H1 (cell line): ENCODE measurements around the gene RRP12. TPM values are rescaled to one million over a fixed set of nuclear protein-coding genes. Genes with fewer than 3 reads are reported as not detected.

Experiments used
- CTCF ChIA-PET: fragments of 300-600 bp; sonication (Branson Sonifier 250); formaldehyde crosslinking; loops from one replicate; lab custom pipeline; 2021; ENCODE audit not compliant: partially characterized antibody; lab: Charles Lee
- POLR2A ChIA-PET: fragments of 300-600 bp; sonication (Branson Sonifier 250); formaldehyde crosslinking; loops from one replicate; lab custom pipeline; 2021; ENCODE audit warnings: inconsistent platforms; ENCODE audit not compliant: partially characterized antibody; lab: Charles Lee
- DNase-seq, 2 experiments: peaks; one replicate each; pipeline versions ENCODE4 v3.0.0 to v3.0.0-alpha.2; 2010 to 2022; ENCODE audit warnings: low spot score in 2 of 2, low read depth in 1 of 2, mixed read lengths in 1 of 2
- FAIRE-seq: peaks from 2 replicates; lab custom pipeline; 2011; peaks lifted over from hg19 to GRCh38; lab: Jason Lieb, UNC
- H2AFZ ChIP-seq: 2 replicates; pipeline ENCODE4 v1.8.1; 2012; ENCODE audit warnings: low read length, inconsistent platforms
- H2AK5ac ChIP-seq: 2 replicates; pipeline ENCODE4 v1.6.1; 2013; ENCODE audit warnings: low read depth, low read length
- H2BK120ac ChIP-seq: replicated peaks from 2 replicates; pipeline ENCODE3; 2013; ENCODE audit warnings: low read depth, low read length, inconsistent platforms
- H2BK12ac ChIP-seq: 2 replicates; pipeline ENCODE4 v1.6.1; 2013; ENCODE audit warnings: low read depth, low read length
- H2BK15ac ChIP-seq: 2 replicates; pipeline ENCODE4 v1.6.1; 2013; ENCODE audit warnings: low read length
- H2BK20ac ChIP-seq: 2 replicates; pipeline ENCODE4 v1.6.1; 2013; ENCODE audit warnings: low read length
- H2BK5ac ChIP-seq: 2 replicates; pipeline ENCODE4 v1.6.1; 2013; ENCODE audit warnings: low read depth, low read length
- H3K14ac ChIP-seq: 2 replicates; pipeline ENCODE4 v1.6.1; 2013; ENCODE audit warnings: inconsistent platforms; ENCODE audit not compliant: insufficient read length
- H3K18ac ChIP-seq: 2 replicates; pipeline ENCODE4 v1.6.1; 2013; ENCODE audit warnings: low read length; ENCODE audit errors: extremely low read depth
- H3K23ac ChIP-seq: 2 replicates; pipeline ENCODE4 v1.6.1; 2013; ENCODE audit warnings: inconsistent platforms; ENCODE audit not compliant: insufficient read length
- H3K23me2 ChIP-seq: 2 replicates; pipeline ENCODE4 v1.6.1; 2013; ENCODE audit warnings: low read depth, low read length
- H3K27ac ChIP-seq: 2 replicates; pipeline ENCODE4 v1.6.1; 2011; ENCODE audit warnings: low read depth, low read length, inconsistent platforms
- H3K27me3 ChIP-seq, 4 experiments: replicated peaks in 1 of 4; 1 replicate in 1 of 4; 2 replicates in 3 of 4; pipeline versions ENCODE4 v1.6.1 to v1.8.1; 2011 to 2013; ENCODE audit warnings: low read length in 3 of 4, mild to moderate bottlenecking in 3 of 4, inconsistent platforms in 2 of 4, mixed read lengths in 2 of 4, moderate library complexity in 1 of 4; ENCODE audit not compliant: control insufficient read depth in 3 of 4, insufficient read depth in 3 of 4; ENCODE audit errors: extremely low read depth in 1 of 4
- H3K36me3 ChIP-seq, 4 experiments: 2 replicates each; pipeline versions ENCODE4 v1.6.1 to v1.8.1; 2011 to 2013; ENCODE audit warnings: mild to moderate bottlenecking in 4 of 4, low read length in 3 of 4, moderate library complexity in 2 of 4, control low read depth in 1 of 4, inconsistent platforms in 1 of 4; ENCODE audit not compliant: insufficient read depth in 4 of 4, control insufficient read depth in 2 of 4
- H3K4ac ChIP-seq: replicated peaks from 2 replicates; pipeline ENCODE3; 2013; ENCODE audit warnings: low read length, low read depth, mixed read lengths, inconsistent platforms; ENCODE audit not compliant: insufficient read length
- H3K4me1 ChIP-seq, 4 experiments: replicated peaks in 1 of 4; 1 replicate in 1 of 4; 2 replicates in 3 of 4; pipeline versions ENCODE4 v1.6.1 to v1.8.1; 2011 to 2013; ENCODE audit warnings: low read length in 3 of 4, inconsistent platforms in 2 of 4, mixed read lengths in 1 of 4; ENCODE audit not compliant: insufficient read depth in 4 of 4, control insufficient read depth in 3 of 4
- H3K4me2 ChIP-seq, 2 experiments: 2 replicates each; pipeline versions ENCODE4 v1.6.1 to v1.8.1; 2011 to 2013; ENCODE audit warnings: low read depth in 2 of 2, low read length in 2 of 2, control low read depth in 1 of 2, inconsistent platforms in 1 of 2, mild to moderate bottlenecking in 1 of 2; ENCODE audit not compliant: insufficient read depth in 1 of 2
- H3K4me3 ChIP-seq, 4 experiments: fragments of 200-600, 300-600 bp in 1 of 4; sonication (generic), shearing (Covaris generic), sonication (Bioruptor Twin) in 1 of 4; 2 replicates each; pipeline versions ENCODE4 v1.5.1 to v1.8.1; 2011 to 2016; ENCODE audit warnings: low read length in 4 of 4, low read depth in 3 of 4, control low read depth in 2 of 4, inconsistent platforms in 2 of 4, mild to moderate bottlenecking in 2 of 4, mixed read lengths in 1 of 4, moderate library complexity in 1 of 4; ENCODE audit not compliant: insufficient read depth in 2 of 4; ENCODE audit errors: extremely low read depth in 1 of 4
- H3K56ac ChIP-seq: replicated peaks from 2 replicates; pipeline ENCODE3; 2013; ENCODE audit warnings: low read depth, mild to moderate bottlenecking, mixed read lengths, low read length, inconsistent platforms; ENCODE audit not compliant: insufficient read length
- H3K79me1 ChIP-seq: 2 replicates; pipeline ENCODE4 v1.6.1; 2013; ENCODE audit warnings: low read depth, low read length, control low read depth
- H3K79me2 ChIP-seq, 2 experiments: 2 replicates each; pipeline versions ENCODE4 v1.6.1 to v1.8.1; 2012 to 2013; ENCODE audit warnings: low read length in 2 of 2, mild to moderate bottlenecking in 2 of 2, inconsistent platforms in 1 of 2; ENCODE audit not compliant: insufficient read depth in 2 of 2, control insufficient read depth in 1 of 2
- H3K9ac ChIP-seq, 4 experiments: replicated peaks in 1 of 4; 1 replicate in 1 of 4; 2 replicates in 3 of 4; pipeline versions ENCODE4 v1.6.1 to v1.8.1; 2011 to 2013; ENCODE audit warnings: low read depth in 3 of 4, low read length in 3 of 4, control low read depth in 2 of 4, mild to moderate bottlenecking in 2 of 4, moderate library complexity in 2 of 4, inconsistent platforms in 1 of 4; ENCODE audit errors: extremely low read depth in 1 of 4
- H3K9me3 ChIP-seq, 2 experiments: 2 replicates each; pipeline versions ENCODE4 v1.6.1 to v1.8.1; 2012 to 2013; ENCODE audit warnings: mild to moderate bottlenecking in 2 of 2, moderate library complexity in 2 of 2, control low read depth in 1 of 2, inconsistent platforms in 1 of 2, low read depth in 1 of 2, low read length in 1 of 2, mixed read lengths in 1 of 2; ENCODE audit not compliant: insufficient read depth in 2 of 2
- H4K20me1 ChIP-seq, 2 experiments: replicated peaks in 1 of 2; 2 replicates each; pipeline versions ENCODE3 to v1.8.1; 2011 to 2013; ENCODE audit warnings: inconsistent platforms in 2 of 2, low read length in 2 of 2, mild to moderate bottlenecking in 1 of 2; ENCODE audit not compliant: insufficient read depth in 2 of 2, control insufficient read depth in 1 of 2
- H4K5ac ChIP-seq: 2 replicates; pipeline ENCODE4 v1.6.1; 2013; ENCODE audit warnings: low read length, low read depth, mixed read lengths, inconsistent platforms; ENCODE audit not compliant: insufficient read length
- H4K8ac ChIP-seq: 2 replicates; pipeline ENCODE4 v1.8.0; 2013; ENCODE audit warnings: mild to moderate bottlenecking, moderate library complexity, low read length, inconsistent platforms; ENCODE audit not compliant: insufficient read depth; ENCODE audit errors: extremely low read depth
- H4K91ac ChIP-seq: replicated peaks from 2 replicates; pipeline ENCODE3; 2013; ENCODE audit warnings: low read length, mixed read lengths, inconsistent platforms; ENCODE audit not compliant: insufficient read length
- ATF2 ChIP-seq: IDR thresholded peaks from 2 replicates; pipeline ENCODE4 v1.6.1; 2012; ENCODE audit warnings: low read length, inconsistent platforms
- KDM5A ChIP-seq: fragments of 200-600 bp; IDR thresholded peaks from 2 replicates; pipeline ENCODE4 v1.7.1; 2012; ENCODE audit warnings: mild to moderate bottlenecking, low read length, inconsistent platforms, mixed read lengths
- NANOG ChIP-seq: IDR thresholded peaks from 2 replicates; pipeline ENCODE4 v1.6.1; 2011; ENCODE audit warnings: low read length, low read depth, mild to moderate bottlenecking, inconsistent platforms; ENCODE audit not compliant: insufficient read depth, poor library complexity, severe bottlenecking
- WGBS, 2 experiments: shearing (Covaris generic) in 1 of 2; methylation state at CpG; one replicate each; pipeline versions ENCODE4 v1.1.6 to v1.1.7; 2013 to 2015; ENCODE audit warnings: low lambda C conversion rate in 2 of 2, mixed read lengths in 2 of 2, inconsistent platforms in 1 of 2, low coverage in 1 of 2, missing lambda C conversion rate in 1 of 2; ENCODE audit not compliant: insufficient replicate concordance in 2 of 2, insufficient coverage in 1 of 2, insufficient read length in 1 of 2; ENCODE audit errors: extremely low coverage in 1 of 2, missing lambda C conversion rate in 1 of 2; 5-methylcytosine and 5-hydroxymethylcytosine counted together
- polyA plus RNA-seq, 7 experiments: library from polyadenylated mRNA; depleted of rRNA in 3 of 7; stranded (reverse) in 5 of 7; unstranded in 2 of 7; fragments of >200 nt in 5 of 7; fragments of 200-250 nt in 2 of 7; gene quantifications; 1 replicate in 5 of 7; 2 replicates in 1 of 7; 4 replicates in 1 of 7; pipeline versions ENCODE4 v1.2.1 to v1.2.3, GENCODE V29; 2011 to 2013; ENCODE audit warnings: missing spikeins in 2 of 7, mixed read lengths in 2 of 7
- total RNA-seq: library from RNA; stranded (reverse); fragmentation: NEBNext Ultra II Directional; extraction: Animal tissue kit (Norgen Biotek cat#: 25700); gene quantifications from 2 replicates; pipeline ENCODE4 v1.2.1, GENCODE V29; 2021

RRP12 gene
- total and polyA plus RNA-seq, 2 of the 8 experiments (the other 6 are each of a cell fraction or from before 2014, with no cell fraction given), result 21.0 to 65.8 TPM

- Histone ChIP-seq H3K79me1 (peaks cover 9% of the 10 kb centered on the region), H3K18ac (no peak overlapping the region), H2AFZ (no peak overlapping the region), H3K4me2 (no peak overlapping the region), H2AK5ac (no peak overlapping the region), H3K36me3 (peaks cover 4 to 39% (median 24%) of the 10 kb centered on the region in 4 experiments; a peak in 6 of 8 replicates), H4K5ac (no peak overlapping the region), H3K4ac (no peak overlapping the region), H3K4me1 (peaks cover 0 to 8% (median under 1%) of the 10 kb centered on the region in 4 experiments; a peak in 5 of 7 replicates), H3K23me2 (peaks cover 7% of the 10 kb centered on the region), H3K27ac (no peak overlapping the region), H3K27me3 (no peaks in the 10 kb centered on the region), H2BK15ac (no peak overlapping the region), H2BK5ac (no peak overlapping the region), H3K56ac (no peak overlapping the region), H4K20me1 (peaks cover 0 to 2% of the 10 kb centered on the region in 2 experiments), H3K23ac (no peak overlapping the region), H3K4me3 (no peak overlapping the region), H3K14ac (no peak overlapping the region), H2BK120ac (no peak overlapping the region), H2BK12ac (no peak overlapping the region), H3K79me2 (peaks cover 13 to 26% of the 10 kb centered on the region in 2 experiments), H2BK20ac (no peak overlapping the region), H4K91ac (no peak overlapping the region), H4K8ac (no peak overlapping the region), H3K9ac (no peak overlapping the region), H3K9me3 (no peaks in the 10 kb centered on the region)
- TF ChIP-seq KDM5A, result no peak
- TF ChIP-seq ATF2, result no peak
- TF ChIP-seq NANOG, result no peak
- ChIA-PET POLR2A (interaction anchor here (1.0 to 13.8 kb wide), 8 partner anchors 9 to 92 kb away, joined by 3 to 185 read pairs (median 4); no protein-coding TSS in a partner anchor), CTCF (interaction anchor here (0.7 to 1.5 kb wide), 6 partner anchors 11 to 36 kb away, joined by 3 to 6 read pairs (median 4); no protein-coding TSS in a partner anchor)
- 93% methylated on average over 1 of the region's 1 CpG; no CpG with 5 or more reads in 1 of the 2 experiments for WGBS, 2 experiments
- FAIRE-seq, result no peak
- no peak for DNase-seq
Observed at GRCh38 chr10:97442277-97442676, 41.1 kb upstream of the RRP12 start.
